HepG2 (cell line): Measurements from ENCODE around the gene ZNF665. TPM values are rescaled to one million over a fixed set of nuclear protein-coding genes. Genes with fewer than 3 reads are reported as not detected.

Source experiments
- ATAC-seq: fragments of 200-7000 bp; cut with Tn5 transposase; 3 replicates; pipeline ENCODE4 v1.9.1; 2020; ENCODE audit warnings: mild to moderate bottlenecking, moderate library complexity
- BruUV-seq: library from RNA; stranded (reverse); fragments of 400-500 nt; replicated peaks from 2 replicates; lab custom pipeline; 2021; lab: Mats Ljungman, UMichigan
- CTCF ChIA-PET: fragments of 300-600 bp; formaldehyde crosslinking; extraction: SDS; loops from one replicate; lab custom pipeline; 2021; ENCODE audit warnings: low total read pairs, inconsistent platforms, low intra/inter-chr PET ratio; lab: Yijun Ruan, JAX
- POLR2A ChIA-PET: fragments of 350-600 bp; sonication (Branson Sonifier 250); formaldehyde crosslinking; loops from one replicate; lab custom pipeline; 2020; ENCODE audit warnings: antibody characterized with exemption, inconsistent platforms; lab: Yijun Ruan, JAX
- DNase-seq: peaks from one replicate; pipeline ENCODE4 v3.0.0-alpha.2; 2015; ENCODE audit warnings: low spot score
- FAIRE-seq: peaks from 3 replicates; lab custom pipeline; 2011; peaks lifted over from hg19 to GRCh38; lab: Jason Lieb, UNC
- H2AFZ ChIP-seq: one replicate; pipeline ENCODE4 v1.6.1; 2011; ENCODE audit warnings: low read length, inconsistent platforms
- H3K27ac ChIP-seq: fragments of 300-600 bp; 3 replicates; pipeline ENCODE4 v1.8.0; 2011; ENCODE audit warnings: mixed run types, mild to moderate bottlenecking, mixed read lengths, low read length, inconsistent platforms; ENCODE audit not compliant: insufficient read depth; ENCODE audit errors: extremely low read length
- H3K27me3 ChIP-seq, 2 experiments: fragments of 200-600 bp in 1 of 2; 2 replicates in 1 of 2; 3 replicates in 1 of 2; pipeline versions ENCODE4 v1.6.0 to v1.8.0; 2011; ENCODE audit warnings: low read length in 2 of 2, mild to moderate bottlenecking in 2 of 2, moderate library complexity in 2 of 2, inconsistent platforms in 1 of 2; ENCODE audit not compliant: insufficient read depth in 2 of 2, control insufficient read depth in 1 of 2
- H3K36me3 ChIP-seq, 2 experiments: fragments of 200-600 bp in 1 of 2; replicated peaks in 1 of 2; 2 replicates in 1 of 2; 3 replicates in 1 of 2; pipeline versions ENCODE4 v1.5.1 to v1.8.0; 2011; ENCODE audit warnings: low read length in 2 of 2, inconsistent platforms in 1 of 2; ENCODE audit not compliant: insufficient read depth in 2 of 2, control insufficient read depth in 1 of 2
- H3K4me1 ChIP-seq: 2 replicates; pipeline ENCODE4 v1.5.1; 2012; ENCODE audit warnings: low read length, inconsistent platforms; ENCODE audit not compliant: insufficient read depth
- H3K4me2 ChIP-seq: 2 replicates; pipeline ENCODE4 v1.6.0; 2011; ENCODE audit warnings: low read depth, low read length, inconsistent platforms
- H3K4me3 ChIP-seq, 3 experiments: fragments of 200-600 bp in 1 of 3; sonication (generic), shearing (Covaris generic) in 1 of 3; replicated peaks in 1 of 3; 2 replicates each; pipeline ENCODE4 v1.5.1; 2011 to 2016; ENCODE audit warnings: low read length in 3 of 3, inconsistent platforms in 2 of 3, low read depth in 2 of 3, mild to moderate bottlenecking in 2 of 3, control low read depth in 1 of 3, mixed read lengths in 1 of 3; ENCODE audit not compliant: insufficient read depth in 1 of 3
- H3K79me2 ChIP-seq: one replicate; pipeline ENCODE4 v1.6.1; 2011; ENCODE audit warnings: low read length, inconsistent platforms; ENCODE audit not compliant: insufficient read depth
- H3K9ac ChIP-seq: 2 replicates; pipeline ENCODE4 v1.6.0; 2011; ENCODE audit warnings: mild to moderate bottlenecking, low read depth, low read length, inconsistent platforms; ENCODE audit not compliant: insufficient read depth
- H3K9me3 ChIP-seq: 2 replicates; pipeline ENCODE4 v1.5.1; 2012; ENCODE audit warnings: mild to moderate bottlenecking, low read length
- H4K20me1 ChIP-seq: 2 replicates; pipeline ENCODE4 v1.6.0; 2011; ENCODE audit warnings: inconsistent platforms, mild to moderate bottlenecking, low read length, moderate library complexity; ENCODE audit not compliant: insufficient read depth
- DRAP1 ChIP-seq: IDR thresholded peaks from 2 replicates; pipeline ENCODE4 v1.6.1; 2016; ENCODE audit warnings: missing genetic modification reagents, missing compliant biosample characterization
- MAF1 ChIP-seq: sonication (generic); formaldehyde crosslinking; IDR thresholded peaks from 2 replicates; pipeline ENCODE4 v1.5.0; 2020; ENCODE audit warnings: missing genetic modification reagents, borderline replicate concordance
- PHF20 ChIP-seq: sonication (generic); formaldehyde crosslinking; IDR thresholded peaks from 2 replicates; pipeline ENCODE4 v1.5.0; 2020; ENCODE audit warnings: mild to moderate bottlenecking, missing genetic modification reagents
- ZBTB26 ChIP-seq: IDR thresholded peaks from 2 replicates; pipeline ENCODE4 v1.6.1; 2016; ENCODE audit warnings: missing compliant biosample characterization, missing genetic modification reagents, borderline replicate concordance
- ZFP82 ChIP-seq: sonication (generic); formaldehyde crosslinking; IDR thresholded peaks from 2 replicates; pipeline ENCODE4 v1.5.1; 2020; ENCODE audit warnings: mild to moderate bottlenecking, missing genetic modification reagents, borderline replicate concordance
- WGBS: methylation state at CpG from one replicate; pipeline ENCODE4 v1.1.6; 2017; ENCODE audit warnings: low lambda C conversion rate; 5-methylcytosine and 5-hydroxymethylcytosine counted together
- in situ Hi-C: cut with HindIII; loops from 2 replicates; pipeline ENCODE4 v1.10.0; 2017; ENCODE audit warnings: low pct_unique_long_range_greater_than_20kb; ENCODE audit not compliant: extremely low pct_ligation_motif_present
- intact Hi-C: fragments of 100-400 bp; cut with micrococcal nuclease; formaldehyde crosslinking; loops from one replicate; pipeline ENCODE4 v1.10.0; 2022; ENCODE audit not compliant: unreplicated experiment
- polyA plus RNA-seq, 8 experiments: library from polyadenylated mRNA; depleted of rRNA in 3 of 8; stranded (reverse) in 7 of 8; unstranded in 1 of 8; fragments of >200 nt; fragmentation: Illumina TruSeq in 4 of 8; extraction: Trizol in 4 of 8; gene quantifications; 2 replicates each; pipeline versions ENCODE4 v1.2.1 to v1.2.3, GENCODE V29; 2011 to 2016; ENCODE audit warnings: low read depth in 4 of 8, missing spikeins in 1 of 8, mixed read lengths in 1 of 8; ENCODE audit not compliant: insufficient read depth in 1 of 8
- total RNA-seq, 5 experiments: library from RNA; depleted of rRNA; stranded (reverse); fragments of >200 nt; fragmentation: Illumina TruSeq; extraction: Trizol; gene quantifications; 2 replicates each; pipeline ENCODE4 v1.2.3, GENCODE V29; 2016; ENCODE audit warnings: low read depth in 1 of 5

Gene ZNF665
- total and polyA plus RNA-seq, 2 of the 13 experiments (the other 11 are each of a cell fraction or from before 2014, with no cell fraction given) = 0.45 to 0.49 TPM

DNA sequence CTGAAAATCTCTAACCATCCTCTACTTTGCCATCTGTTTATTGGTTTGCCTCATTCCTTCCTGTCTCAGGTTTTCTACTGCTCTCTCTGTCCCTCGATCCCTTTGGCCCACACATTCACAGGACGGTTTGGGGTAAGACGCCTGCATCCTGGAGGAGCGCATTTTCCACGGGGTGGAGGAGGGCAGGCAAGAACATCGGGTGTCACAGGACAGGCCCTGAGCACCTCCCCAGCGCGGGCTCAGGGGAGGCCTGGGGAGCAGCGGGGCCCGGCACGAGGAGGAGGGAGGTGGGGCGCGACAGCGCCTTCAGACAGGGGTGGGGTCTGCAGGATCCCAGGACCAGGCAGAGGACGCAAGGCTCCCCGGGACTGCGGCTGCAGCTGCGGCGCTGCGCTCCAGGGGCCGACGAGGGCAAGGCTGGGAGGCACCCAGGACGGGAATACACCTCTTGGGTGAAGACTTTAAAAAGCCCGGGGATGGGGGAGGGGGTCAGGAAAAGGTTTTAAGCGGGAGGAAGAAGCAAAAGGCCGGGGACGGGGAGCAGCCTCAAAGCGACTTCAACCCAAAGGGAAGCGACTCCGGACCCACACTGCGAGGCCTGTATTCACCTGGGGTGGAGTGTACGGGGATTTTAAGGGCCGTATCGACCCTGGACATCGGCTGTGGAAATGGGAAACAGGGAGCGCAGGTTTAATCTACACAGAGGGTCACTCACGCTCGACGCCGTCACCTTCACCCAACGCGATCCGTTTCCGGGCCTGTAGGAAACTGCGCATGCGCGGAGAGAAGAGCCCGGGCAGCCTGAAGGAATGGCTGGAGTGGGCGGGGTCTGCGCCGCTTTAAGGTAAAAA is 60.8 kb downstream of the ZNF665 start, which contains the start of gene ZNF415 (continued):
- TF ChIP-seq ZBTB26 (CRISPR knock-in tag) = no peak
- no peak for TF ChIP-seq DRAP1
- TF ChIP-seq PHF20 (CRISPR knock-in tag) = no peak

DNA sequence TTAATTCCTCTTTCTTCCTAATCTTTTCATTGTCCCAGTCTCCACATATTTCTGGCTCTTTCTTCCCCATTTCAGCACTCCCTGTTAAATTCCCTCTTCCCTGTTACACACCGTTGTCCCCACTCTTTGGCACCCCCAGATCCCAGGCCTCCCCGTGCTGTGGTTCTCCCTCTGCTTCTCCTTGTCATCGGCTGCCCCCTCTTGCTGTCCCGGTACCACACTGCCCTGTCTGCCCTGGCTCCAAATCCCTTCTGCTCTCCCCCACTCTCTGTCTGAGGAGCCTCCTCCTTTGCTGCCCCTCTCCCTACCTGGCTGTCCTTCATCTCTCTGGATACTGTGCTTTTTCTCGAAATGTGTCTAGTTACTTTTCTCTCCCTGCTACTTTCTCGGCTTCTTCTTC is 61.4 kb downstream of the ZNF665 start:
- in situ Hi-C loops = no loop called here
- WGBS = 40% methylated on average over 6 of the region's 6 CpGs
- ChIA-PET CTCF (no interaction called here), POLR2A (no interaction called here)
- FAIRE-seq (no peak), DNase-seq (no peak), ATAC-seq (no peak)
- Histone ChIP-seq H3K9ac (no peak overlapping the region), H3K27ac (no peak overlapping the region), H3K36me3 (no peaks in the 10 kb centered on the region), H4K20me1 (no peaks in the 10 kb centered on the region), H3K79me2 (no peaks in the 10 kb centered on the region), H3K4me3 (no peak overlapping the region), H3K4me1 (peaks cover 15% of the 10 kb centered on the region), H3K27me3 (no peaks in the 10 kb centered on the region), H3K9me3 (peaks cover 24% of the 10 kb centered on the region), H2AFZ (no peak overlapping the region), H3K4me2 (no peak overlapping the region)
- TF ChIP-seq MAF1 (CRISPR knock-in tag) (no peak), ZFP82 (CRISPR knock-in tag) (no peak)
- intact Hi-C loops = no loop called here
- no TSS peak for BruUV-seq
